Endothelial cell of umbilical vein (primary cell): Measurements from ENCODE around the gene SIGLEC7.

Experiments
- EZH2 ChIP-seq: IDR thresholded peaks from 2 replicates; pipeline ENCODE4 v1.6.1; 2012; ENCODE audit warnings: borderline replicate concordance, low read depth, mild to moderate bottlenecking, moderate library complexity, low read length, inconsistent platforms; ENCODE audit not compliant: severe bottlenecking
- MAX ChIP-seq: IDR thresholded peaks from 2 replicates; pipeline ENCODE4 v1.6.1; 2011; ENCODE audit not compliant: insufficient read depth, insufficient read length
- MYC ChIP-seq: IDR thresholded peaks from one replicate; pipeline ENCODE4 v1.6.1; 2011; ENCODE audit warnings: mild to moderate bottlenecking, low read depth, low read length
- POLR2A ChIP-seq: IDR thresholded peaks from 2 replicates; pipeline ENCODE4 v1.6.1; 2012; ENCODE audit warnings: low read depth, mild to moderate bottlenecking, control low read depth, low read length
- POLR2AphosphoS5 ChIP-seq: IDR thresholded peaks from 2 replicates; pipeline ENCODE4 v1.6.1; 2012; ENCODE audit warnings: low read depth, mild to moderate bottlenecking, control low read depth, low read length, moderate library complexity; ENCODE audit not compliant: insufficient read depth
- TF ChIP-seq, protein P1 (sequence below), 2 donors: IDR thresholded peaks; 1 replicate in 1 of 2; 2 replicates in 1 of 2; pipeline ENCODE4 v1.5.1; 2011; ENCODE audit warnings: low read length in 2 of 2, mild to moderate bottlenecking in 2 of 2, moderate library complexity in 2 of 2, control low read depth in 1 of 2, inconsistent platforms in 1 of 2, low read depth in 1 of 2; ENCODE audit not compliant: insufficient read depth in 1 of 2; ENCODE audit errors: extremely low read depth in 1 of 2

- TF ChIP-seq POLR2AphosphoS5 (no peak), EZH2 (no peak), POLR2A (no peak), MAX (no peak), MYC (no peak)
- TF ChIP-seq, protein P1, sequence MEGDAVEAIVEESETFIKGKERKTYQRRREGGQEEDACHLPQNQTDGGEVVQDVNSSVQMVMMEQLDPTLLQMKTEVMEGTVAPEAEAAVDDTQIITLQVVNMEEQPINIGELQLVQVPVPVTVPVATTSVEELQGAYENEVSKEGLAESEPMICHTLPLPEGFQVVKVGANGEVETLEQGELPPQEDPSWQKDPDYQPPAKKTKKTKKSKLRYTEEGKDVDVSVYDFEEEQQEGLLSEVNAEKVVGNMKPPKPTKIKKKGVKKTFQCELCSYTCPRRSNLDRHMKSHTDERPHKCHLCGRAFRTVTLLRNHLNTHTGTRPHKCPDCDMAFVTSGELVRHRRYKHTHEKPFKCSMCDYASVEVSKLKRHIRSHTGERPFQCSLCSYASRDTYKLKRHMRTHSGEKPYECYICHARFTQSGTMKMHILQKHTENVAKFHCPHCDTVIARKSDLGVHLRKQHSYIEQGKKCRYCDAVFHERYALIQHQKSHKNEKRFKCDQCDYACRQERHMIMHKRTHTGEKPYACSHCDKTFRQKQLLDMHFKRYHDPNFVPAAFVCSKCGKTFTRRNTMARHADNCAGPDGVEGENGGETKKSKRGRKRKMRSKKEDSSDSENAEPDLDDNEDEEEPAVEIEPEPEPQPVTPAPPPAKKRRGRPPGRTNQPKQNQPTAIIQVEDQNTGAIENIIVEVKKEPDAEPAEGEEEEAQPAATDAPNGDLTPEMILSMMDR (IDR thresholded peaks at IDR 0.05; ENCODE audit: extremely low read depth in 1 of 2, insufficient read depth in 1 of 2, low read depth in 1 of 2, low read length in 2 of 2): no peak
These were observed 2.6 kb upstream of the SIGLEC7 start for GRCh38 chr19:51139299-51140014.
